ENCODE results near the gene BICC1.
"Not testable (repeated sequence)": the region's sequence is repeated elsewhere in the genome, so short reads cannot be mapped to it uniquely, and the experiment has no call there.

Gene BICC1

DNA sequence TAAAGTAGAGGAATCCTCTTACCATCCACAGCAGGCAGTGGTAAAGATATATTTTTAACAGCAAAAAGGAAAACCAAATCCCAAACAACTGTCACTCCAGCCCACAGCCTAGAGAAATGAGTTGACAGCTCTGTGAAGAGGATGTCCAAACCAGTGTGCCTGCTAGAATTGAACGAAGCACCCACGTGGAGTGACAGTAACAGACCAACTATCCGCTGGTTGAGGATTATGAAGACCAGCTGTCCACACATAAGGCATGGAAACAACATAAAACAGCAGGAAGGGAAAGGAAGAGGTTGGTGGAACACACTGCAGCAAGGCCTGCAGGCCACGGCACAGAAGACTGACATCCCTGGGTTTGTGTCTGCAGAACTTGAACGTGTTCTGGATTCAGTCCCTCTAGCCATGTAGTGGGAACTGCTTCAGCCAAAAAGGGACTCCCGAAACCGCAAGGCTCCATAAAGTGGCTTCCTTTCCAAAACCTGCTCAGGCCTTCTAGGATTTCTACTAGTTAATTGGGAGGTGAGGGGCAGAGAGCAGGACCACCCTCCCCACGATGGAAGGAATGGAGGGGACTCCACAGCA, 324.4 kb downstream of the BICC1 start:
- DNase-seq, result no peak

DNA sequence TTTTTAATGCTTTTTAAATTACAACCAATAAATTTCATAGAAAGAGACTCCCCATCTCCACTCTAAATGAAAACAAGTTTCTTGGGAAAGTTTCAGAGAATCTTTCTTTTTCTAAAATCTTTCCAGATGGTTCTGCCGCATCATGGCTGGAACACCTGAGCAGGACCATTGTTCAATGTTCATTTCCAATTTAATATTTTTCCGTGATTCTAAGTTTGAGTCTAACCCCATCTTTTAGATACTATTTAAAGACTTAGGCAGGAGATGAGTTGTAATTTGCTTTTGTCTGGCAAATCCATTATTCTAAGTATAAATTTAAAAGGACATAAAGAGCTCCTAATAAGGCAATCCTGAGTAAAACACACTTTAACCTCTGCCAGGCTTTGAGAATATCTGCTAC, 325.2 kb downstream of the BICC1 start:
- DNase-seq, result no peak

DNA sequence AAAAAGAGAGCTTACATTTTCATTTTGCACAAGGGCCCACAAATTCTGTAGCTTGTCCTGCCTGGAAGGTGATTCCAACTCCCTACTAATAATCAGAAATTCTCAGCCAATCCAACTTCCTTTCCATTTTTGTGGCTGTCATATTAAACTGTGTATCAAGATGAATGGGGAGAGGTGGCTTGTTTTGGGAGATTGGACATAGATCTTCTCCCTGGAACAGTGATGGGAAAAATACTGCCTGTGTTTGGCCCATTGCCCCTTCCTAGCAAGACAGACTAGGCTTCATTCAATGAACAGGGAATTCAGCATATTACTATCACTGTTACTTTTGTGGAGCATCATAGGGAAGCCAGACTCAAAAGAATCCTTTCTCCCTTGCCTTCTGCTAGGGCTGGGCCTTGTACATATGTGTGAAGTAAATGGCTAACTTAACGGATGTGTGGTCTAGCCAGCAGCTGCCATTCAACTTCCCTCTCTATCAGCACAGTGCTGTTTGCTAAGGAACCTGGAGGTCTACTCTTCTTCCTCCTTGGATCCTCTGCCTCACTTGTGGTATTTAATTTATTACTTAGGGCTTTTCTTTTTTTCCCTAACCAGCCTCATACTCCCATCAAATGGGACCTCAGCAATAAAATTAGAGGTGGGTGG, 326.0 kb downstream of the BICC1 start:
- no peak for DNase-seq

DNA sequence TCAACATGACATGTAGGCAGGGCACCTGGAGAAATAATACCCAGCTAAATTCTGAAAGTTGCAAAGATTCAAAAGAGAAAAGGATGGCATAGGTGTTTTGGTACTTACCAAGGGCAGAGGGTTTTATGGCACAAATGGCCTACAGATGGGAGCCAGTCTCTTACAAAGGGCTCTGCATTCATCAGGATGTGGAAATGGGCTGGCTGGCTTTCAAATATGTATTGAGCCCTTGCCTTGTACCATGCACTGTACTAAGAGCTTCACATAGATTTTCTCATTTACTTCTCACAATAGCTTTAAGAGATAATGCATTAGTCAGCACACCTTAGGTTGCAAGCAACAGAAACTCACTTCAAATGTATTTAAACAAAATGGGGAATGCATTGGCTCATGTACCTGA, 327.1 kb downstream of the BICC1 start:
- DNase-seq, result no peak

DNA sequence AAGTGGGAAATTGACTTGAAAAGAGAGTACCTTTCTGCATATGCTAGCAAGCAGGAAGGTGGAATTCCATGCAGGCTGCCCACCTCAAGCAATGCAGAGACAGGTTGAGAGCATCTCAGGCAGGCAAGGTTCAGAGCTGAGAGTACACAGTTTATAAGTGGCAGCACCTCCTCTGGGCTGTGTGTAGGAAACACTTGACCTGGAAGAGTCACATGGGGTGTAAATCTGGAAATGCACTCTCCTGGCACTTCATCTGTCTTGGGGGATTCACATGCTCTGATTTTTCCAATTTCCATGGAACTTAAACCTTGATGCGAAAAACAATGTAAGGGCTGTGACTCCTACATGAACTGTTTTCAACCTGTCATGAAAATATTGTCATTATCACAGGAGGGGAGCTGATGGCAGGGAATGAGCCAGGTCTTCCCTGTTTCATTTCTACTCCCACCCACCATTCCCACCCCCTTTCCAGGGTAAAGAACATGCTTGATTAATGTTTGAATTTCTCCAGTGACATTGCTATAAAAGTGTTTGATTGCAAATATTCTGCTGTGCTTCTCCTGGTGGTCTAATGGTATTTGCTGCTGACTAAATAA, 328.3 kb downstream of the BICC1 start:
- DNase-seq, result no peak

DNA sequence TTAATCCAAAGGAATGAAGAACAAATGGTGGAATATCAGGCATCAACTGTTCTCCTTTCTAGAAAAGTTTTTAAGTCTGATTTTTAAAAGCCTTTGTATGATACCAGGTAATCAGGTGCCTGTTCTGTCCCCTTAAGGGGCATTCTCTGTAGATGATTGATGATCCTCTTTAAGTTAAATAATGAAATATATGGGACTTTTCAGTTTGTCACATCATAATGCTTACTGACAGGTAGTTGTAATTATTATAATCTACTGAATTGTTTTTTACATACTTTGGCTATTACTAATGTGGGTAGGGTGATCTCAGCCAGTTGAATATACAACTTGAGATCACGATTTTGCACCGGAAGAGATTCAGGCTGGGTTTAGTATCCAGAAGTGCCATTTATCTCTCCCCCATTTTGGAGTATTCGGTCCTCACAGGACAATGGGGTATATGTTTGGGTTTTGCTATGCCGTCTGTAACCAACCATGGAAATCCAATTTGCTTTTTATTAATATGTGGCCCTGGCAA, 330.2 kb downstream of the BICC1 start:
- no peak for DNase-seq

DNA sequence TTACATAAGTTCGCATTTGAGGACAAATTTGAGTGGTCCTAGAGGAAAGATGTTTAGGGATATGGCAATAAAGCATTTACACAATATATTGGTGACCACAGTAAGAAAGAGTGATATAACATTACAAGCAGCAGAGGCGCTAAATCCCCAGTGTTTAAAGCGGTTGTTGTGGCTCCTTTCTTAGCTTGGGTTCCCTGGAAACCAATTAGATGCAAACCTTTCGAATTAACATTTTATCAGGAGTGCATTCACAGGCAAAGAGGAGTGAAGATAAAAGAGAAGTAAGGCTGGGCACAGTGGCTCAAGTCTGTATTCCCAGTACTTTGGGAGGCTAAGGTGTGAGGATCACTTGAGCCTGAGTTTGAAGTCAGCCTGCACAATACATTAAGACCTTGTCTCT, 331.1 kb downstream of the BICC1 start:
- DNase-seq, result no peak

DNA sequence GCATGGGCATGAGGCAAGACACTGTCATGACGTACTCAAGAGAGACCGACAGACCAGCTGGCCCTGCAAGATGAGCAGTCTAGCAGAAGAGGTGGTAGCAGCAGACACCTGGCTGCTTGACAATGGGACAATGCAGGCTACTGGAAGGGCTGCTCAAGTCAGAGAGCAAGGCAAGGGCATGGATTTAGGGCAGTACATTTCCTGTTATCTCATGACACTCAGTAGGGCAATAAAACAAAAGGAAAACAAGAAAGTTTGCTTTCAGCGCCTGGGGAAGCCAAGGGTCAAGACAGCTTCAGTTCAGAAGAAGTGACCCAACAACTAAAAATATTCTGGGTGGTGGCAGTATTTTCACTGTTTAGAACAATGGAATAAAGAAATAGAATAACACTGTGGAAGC, 332.0 kb downstream of the BICC1 start:
- DNase-seq, result no peak

DNA sequence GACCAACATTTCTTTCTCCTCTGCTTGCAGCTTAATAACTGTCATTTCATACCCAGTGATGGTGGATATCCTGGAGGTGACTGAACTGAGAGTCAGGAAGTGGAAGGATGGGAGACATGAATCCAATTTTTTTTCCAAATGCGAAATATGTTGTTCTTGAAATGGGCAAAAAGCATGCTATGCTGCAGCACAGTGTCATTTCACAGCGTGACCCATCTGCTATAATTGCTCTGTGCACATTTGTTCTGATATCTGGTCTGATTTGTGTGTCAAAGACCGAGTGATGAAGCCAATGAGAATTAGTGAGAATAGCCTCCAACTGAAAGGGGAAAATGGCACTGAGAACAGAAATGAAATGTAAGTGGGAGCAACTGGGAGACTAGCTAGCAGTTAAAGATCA, 334.2 kb downstream of the BICC1 start:
- DNase-seq, result no peak

DNA sequence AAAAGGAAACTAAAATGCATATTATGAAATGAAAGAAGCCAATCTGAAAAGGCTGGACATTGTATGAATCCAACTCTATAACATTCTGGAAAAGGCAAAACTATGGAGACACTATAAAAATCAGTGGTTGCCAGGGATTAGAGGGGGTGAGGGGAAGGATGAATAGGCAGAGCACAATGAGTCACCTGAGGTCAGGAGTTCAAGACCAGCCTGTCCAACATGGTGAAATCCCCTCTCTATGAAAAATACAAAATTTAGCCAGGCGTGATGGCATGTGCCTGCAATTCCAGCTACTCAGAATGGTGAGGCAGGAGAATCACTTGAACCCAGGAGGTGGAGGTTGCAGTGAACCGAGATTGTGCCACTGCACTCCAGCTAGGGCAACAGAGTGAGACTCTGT, 338.9 kb downstream of the BICC1 start:
- no peak for DNase-seq

DNA sequence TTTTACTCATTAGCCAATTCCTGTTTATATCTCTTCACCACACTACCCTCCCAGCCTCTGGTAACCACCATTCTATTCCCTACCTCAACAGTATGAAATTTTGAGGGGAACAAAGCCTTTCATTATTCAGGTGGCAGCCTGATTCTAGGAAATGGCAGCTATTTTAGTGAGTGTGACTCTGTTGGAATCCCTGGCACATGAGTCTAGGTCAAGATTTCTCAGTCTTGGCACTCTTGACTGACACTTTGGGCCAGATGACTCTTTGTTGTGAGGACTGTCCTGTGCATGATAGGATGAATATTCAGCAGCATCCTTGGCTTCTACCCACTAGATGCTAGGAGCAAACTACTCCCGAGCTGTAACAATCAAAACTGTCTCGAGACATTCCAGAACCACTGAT, 341.0 kb downstream of the BICC1 start:
- no peak for DNase-seq

DNA sequence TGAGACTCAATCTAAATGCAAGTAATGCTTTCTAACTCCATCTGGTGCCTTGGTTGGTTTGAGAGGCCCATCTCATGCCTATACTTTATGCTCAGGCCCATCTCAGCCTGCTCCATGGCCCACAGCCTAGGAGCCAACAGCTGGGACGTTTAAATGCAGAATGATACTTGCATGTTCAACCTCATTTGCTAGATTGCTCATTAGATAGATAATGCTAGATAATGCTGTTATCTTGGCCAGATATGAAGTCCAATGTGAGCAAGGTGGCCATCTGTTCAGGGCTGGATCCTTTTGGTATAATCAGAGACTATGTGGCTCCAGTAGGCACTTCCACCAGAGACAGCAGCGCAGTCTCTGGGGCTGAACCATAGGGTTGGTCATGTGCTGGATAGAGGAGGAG, 342.1 kb downstream of the BICC1 start:
- DNase-seq, result no peak

DNA sequence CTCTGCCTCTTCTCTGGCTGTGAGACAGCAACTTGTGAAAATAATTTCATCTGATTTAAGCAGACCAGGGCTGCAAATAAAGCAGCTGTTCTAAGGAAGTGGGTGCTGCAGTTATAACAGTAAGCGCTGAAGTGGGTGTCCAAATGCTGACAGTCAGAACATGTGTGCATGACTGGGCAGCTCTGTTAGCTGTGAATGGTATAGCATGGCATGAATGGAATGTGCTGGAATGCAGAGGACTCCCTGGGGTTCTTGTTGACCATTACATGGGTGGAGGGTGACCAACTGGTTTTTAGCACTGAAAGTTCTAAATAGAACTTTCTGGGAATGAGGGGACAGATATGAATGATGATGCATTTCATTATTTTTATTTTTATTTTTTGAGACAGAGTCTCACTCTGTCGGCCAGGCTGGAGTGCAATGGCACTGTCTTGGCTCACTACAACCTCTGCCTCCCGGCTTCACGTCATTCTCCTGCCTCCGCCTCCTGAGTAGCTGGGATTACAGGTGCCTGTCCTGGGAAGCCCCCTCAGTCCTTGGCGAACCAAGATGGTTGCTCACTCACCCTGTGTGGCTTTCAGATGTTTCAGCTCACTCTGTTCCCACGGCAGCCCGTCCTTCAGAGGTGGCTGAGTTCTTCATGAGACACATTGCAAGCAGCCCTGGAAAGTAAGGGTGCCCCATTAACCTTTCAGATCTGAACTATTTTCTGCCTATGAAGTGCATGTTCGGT, 344.0 kb downstream of the BICC1 start:
- no peak for DNase-seq

DNA sequence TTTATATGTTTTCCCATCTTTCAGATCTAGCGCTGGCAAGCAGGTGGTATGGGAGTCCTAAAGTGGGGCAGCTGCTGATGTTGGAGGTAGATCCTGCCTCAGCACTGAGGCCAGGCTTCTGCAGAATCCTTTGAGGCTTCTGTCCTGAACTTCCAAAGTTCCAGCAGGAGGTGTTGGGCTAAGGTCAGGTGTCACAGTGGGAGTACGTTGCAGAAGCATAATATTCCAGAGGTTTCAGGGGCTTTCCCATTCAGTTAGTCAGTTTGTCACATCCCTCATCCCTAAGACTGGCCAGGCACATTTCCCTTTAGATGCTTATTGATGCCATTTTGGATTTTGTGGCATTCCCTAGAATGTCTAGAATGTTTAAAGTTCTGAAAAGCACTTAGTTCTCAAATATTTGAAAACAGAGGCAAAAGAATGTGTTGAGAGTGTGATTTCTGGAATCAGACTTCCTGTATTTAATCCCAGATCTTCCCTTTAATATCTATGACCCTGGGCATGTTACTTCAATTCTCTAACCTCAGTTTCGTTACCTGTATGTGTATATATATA, 344.7 kb downstream of the BICC1 start:
- DNase-seq, result no peak

DNA sequence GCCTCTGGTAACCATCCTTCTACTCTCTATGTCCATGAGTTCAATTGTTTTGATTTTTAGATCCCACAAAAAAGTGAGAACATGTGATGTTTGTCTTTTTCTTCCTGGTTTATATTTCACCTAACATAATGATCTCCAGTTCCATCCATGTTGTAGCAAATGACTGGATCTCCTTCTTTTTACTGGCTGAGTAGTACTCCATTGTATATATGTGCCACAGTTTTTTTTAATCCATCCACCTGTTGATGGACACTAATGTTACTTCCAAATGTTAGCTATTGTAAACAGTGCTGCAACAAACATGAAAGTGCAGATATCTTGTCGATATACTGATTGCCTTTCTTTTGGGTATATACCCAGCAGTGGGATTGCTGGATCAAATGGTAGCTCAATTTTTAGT, 345.5 kb downstream of the BICC1 start:
- not testable (repeated sequence) for DNase-seq

DNA sequence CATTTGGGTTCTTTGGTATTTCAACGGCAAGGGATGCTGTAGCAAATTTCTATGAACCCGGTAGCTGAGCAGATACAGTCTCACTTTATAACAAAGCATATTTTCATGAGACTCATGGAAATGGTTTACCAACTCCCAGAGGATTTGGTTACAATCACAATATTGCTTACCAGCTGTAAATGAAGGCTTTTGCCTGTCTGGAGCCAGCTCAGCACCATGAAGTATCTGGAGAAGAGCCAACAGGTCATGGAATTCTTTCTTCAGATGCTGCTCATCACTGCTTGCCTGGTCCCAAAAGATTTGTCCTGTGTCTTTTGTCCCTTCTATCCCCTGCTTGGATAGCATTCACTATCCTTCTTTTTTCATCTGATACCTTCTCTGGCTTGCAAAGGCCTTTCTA, 346.9 kb downstream of the BICC1 start:
- no peak for DNase-seq

DNA sequence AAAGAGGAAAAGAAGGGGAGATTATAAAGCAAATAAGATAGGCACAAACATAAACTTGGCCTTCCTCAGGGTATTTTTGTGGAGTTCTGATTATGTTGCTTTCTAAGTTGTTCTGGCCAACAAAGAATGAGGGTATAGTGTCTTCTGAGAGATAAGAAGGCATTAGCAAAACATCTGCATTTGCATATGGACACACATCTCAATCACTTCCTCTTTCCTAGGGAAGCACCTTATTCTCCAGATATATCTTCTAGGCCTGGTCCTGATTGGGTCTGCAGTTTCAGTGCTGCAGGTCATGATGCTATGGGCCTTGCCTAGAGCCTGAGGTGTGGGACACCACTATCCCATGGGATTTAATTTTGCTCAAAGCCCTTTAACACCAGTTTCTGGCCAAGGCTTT, 355.0 kb downstream of the BICC1 start:
- no peak for DNase-seq

DNA sequence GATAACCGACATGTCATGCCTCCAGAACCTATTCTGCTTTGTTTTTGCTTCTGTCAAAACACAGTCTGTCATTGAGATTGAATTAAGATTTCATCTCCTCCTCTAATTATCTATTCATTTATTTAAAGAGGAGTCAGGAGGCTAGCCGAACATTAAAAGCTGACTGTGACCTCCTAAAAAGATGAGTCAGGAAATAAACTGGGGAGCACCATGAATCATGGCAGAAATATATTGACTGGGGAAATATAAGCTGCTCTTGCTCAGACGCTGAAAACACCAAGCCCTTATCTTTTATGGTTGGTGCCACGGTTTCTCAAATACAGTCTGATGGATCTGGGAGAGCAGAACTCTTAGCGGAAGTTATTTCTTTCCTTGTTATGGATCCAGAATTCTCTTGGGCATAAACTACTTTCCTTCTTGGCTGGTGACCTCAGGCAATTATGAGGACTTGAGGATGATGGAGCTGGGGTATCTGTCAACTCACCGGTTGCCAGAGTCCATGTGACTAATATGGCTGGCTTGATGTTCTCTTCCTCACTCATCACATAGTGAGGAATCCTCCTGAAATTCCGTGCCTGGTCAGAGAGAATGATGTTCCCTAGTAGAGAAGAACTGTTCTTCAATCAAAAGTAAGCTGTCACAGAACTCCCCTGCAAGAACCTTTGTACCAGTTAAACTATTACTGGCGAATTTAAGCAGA, 356.2 kb downstream of the BICC1 start:
- no peak for DNase-seq

DNA sequence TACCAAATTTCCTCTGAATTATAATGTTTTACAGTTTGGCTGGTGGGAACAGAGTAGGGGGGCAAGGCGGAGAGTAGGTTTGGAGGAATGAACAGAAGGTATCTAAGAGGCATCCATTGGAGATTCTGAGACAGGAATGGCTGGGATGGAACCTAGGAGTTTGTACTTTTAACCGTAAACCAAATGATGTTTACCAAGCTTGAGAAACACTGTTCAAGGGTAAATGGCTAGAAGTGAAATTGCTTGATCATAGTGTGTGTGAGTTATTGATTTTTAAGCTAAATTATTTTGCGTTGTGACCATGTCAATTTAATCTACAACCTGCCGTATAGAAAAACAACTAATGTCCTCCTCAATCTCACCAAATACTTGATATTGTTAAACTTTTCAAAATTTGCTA, 357.4 kb downstream of the BICC1 start:
- no peak for DNase-seq

DNA sequence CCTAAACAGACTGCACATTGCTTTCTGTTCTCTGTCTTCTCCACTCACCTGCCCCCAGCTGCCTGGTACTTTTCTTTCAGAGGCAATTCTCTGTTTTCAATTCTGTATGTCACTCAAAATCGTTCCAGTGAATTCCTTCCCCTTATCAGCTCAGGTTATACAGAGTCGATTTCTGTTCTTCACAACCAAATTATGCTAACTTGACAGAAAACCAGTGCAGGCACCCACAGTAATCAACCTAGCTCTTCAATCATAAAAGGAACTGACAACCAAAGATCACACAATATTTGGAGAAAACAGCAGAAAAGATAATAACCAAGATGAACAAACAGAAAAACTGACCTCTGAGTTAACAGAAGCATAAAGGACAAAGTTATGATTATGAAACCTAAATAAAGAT, 360.5 kb downstream of the BICC1 start:
- no peak for DNase-seq
